ENCODE results near the gene ARMH2.

The ARMH2 gene

DNA sequence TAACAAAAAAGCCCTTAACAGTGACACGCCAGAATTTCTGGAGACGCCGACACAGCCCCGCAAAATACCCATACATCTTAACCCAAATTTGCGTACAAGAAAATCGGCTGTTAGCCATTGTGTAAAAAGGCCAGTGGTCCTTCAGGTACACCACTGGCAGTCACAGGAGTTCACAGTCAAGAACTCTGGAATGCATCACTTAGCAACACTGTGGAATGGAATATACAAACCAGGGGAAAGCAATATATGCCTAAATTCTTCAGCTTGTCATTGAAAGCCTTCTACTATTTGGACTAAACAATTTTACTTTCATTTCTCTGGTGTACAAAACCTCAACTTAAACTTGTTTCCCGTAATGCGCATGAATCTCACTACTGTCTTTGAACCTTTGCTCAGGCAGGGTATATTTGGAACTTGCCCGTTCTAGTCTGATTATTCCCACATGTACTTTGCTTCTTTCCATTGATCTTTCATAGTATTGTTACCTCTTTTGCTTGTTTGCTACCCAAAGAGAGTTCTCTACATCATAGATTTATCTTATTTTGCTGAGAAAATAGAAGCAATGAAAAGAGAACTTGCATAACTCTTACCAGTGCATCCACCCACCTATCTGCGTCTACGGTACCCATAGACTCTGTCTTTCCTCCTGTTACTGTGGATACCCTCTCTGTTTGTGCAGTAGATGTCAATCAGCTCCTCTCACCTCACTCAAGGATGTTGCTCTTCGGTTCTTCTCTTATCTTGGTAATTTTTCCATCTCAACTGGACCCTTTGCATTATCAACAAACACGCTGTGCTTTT lies at the start of gene ARMH2:
ARMH2 (minus strand) TSS at position 178 of the 801 bp plus-strand sequence; CDS start at position 118, 60 bp downstream.
- in situ Hi-C loops (cut with HindIII; ENCODE audit: low sequenced_read_pairs) = no loop called here

DNA sequence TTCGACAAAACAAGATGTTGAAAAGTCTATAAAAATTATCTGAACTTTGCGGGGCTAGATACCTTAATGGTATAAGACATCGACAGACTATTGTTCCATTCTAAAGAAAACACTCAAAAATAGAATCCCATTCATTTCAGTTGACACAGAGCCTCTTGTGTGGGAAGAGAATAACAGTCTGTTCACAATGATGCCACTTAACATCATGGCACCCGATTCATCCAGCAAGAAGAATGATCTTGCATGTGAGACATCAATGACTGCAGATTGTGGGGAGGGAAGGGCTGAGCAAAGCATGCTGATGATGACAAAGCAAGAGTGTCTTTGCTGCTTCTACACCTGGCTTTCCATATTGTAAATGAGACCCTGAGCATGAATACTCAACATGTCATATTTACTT lies 49.7 kb upstream of the ARMH2 start:
- in situ Hi-C loops (cut with HindIII; ENCODE audit: low sequenced_read_pairs) = loop anchor here (10.0 kb wide), 1 partner anchor 64 kb away; no protein-coding TSS in a partner anchor

DNA sequence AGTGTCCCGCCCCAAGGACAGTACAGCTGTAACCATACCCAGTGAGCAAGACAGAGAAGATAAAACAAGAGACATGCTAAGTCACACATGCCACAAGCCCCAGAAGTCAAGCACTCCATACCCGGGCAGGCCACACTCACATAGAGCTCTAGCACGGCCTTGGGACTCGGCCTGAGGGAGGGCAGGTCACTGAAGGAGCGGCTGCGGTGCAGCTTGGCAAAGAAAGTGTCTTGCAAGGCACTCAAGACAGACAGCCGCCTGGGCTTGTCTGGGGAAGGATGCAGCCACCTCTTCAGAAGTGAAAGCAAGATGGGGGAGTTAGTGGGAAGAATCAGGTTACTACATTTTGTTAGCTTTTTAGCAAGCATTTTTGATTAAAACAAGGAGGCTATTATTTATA lies 48.7 kb upstream of the ARMH2 start:
- in situ Hi-C loops (cut with HindIII; ENCODE audit: low sequenced_read_pairs) = loop anchor here (10.0 kb wide), 1 partner anchor 63 kb away; no protein-coding TSS in a partner anchor

DNA sequence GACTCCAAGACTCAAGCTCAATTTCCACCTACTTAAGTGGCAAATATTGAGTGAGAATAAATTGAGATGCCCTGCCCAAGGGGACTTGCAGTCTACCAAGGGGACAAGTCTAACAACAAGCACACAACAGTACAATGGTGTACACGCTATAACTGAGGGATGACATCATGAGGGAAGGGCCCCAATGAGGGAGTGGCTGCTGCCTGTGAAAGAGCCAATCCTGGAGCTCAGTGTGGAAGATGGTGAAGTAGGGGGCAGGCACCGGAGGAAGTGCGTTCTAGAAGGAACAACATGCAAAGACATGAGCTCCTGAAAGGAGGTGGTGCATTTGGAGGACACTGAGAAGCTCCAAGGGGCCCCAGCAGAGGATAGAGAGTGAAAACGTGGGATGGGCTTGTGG lies 46.9 kb upstream of the ARMH2 start:
- in situ Hi-C loops (cut with HindIII; ENCODE audit: low sequenced_read_pairs) = loop anchor here (10.0 kb wide), 1 partner anchor 61 kb away; no protein-coding TSS in a partner anchor

DNA sequence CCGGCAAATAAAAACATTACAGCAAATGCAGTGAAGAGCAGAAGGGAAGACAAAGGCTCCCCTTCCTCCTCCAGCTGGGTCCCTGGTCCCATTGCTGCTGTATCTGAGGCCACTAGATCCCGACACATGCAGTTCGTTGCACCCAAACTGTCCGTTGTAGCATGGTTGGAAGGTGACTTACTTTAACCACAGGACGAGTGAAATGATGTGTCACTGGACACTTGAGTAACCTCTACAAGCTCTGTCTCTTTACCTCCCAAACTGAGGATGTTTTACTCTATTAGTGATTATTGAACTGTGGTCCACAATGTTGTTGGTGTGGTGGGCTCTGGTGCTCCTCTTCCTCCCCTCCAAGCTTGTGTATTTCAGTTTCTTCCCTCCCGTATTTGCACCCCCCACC lies 46.2 kb upstream of the ARMH2 start:
- in situ Hi-C loops (cut with HindIII; ENCODE audit: low sequenced_read_pairs) = loop anchor here (10.0 kb wide), 1 partner anchor 60 kb away; no protein-coding TSS in a partner anchor

DNA sequence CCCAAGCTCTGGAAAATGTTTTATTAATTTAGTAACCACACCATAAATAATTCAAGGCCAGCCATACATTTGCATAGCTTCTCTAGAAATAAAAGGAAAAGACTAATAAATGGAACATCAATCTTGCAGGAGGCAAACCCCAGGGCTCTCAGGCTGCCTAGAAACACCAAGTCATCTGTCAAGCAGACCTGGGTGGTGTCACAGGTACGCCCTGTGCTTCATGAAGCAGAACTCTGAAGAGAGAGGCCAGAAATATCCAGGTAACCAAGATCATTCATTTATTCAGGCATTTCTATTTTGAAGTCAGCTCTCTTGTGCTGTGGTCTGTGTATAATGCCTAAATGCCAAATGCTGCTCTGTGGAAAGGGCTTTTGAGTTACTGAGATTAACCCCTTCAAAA lies 45.3 kb upstream of the ARMH2 start:
- in situ Hi-C loops (cut with HindIII; ENCODE audit: low sequenced_read_pairs) = loop anchor here (10.0 kb wide), 1 partner anchor 59 kb away; no protein-coding TSS in a partner anchor

DNA sequence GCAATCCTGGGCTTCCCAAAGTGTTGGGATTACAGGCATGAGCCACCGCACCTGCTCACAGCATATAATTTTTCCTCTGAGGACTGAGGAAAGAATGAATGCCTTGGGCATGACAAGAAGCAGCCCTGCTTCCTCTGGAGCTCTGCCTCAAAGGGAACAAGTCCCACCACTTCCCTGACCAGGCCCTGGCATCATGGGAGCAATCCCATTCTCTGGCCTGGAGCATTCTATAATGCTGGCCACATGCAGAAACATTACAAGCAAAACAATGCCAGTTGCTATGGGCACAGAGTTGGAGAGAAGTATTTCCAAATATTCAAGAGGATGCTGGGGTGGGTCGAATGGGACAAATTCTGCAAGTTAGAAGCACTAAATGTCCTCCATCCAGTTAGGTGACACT lies 41.5 kb upstream of the ARMH2 start:
- in situ Hi-C loops (cut with HindIII; ENCODE audit: low sequenced_read_pairs) = loop anchor here (10.0 kb wide), 1 partner anchor 55 kb away; no protein-coding TSS in a partner anchor

DNA sequence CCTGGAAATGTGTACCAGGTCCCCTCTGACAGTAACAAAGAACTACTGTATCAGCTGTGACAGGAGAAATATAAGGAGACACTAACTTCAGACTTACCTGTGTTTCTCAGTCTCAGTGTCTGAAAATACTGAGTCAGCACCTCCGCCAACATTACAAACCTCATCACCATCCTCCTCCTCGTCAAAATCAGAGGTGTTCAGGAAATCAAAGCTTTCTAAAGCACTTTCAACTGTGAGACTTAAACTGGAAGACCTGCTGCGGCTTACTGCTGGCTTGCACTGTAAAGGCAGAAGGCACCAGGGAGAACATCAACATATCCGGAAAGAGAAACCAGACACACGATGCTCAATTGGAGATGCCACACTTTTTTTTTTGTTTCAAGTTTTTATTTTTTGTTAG lies 40.3 kb upstream of the ARMH2 start:
- in situ Hi-C loops (cut with HindIII; ENCODE audit: low sequenced_read_pairs) = no loop called here

DNA sequence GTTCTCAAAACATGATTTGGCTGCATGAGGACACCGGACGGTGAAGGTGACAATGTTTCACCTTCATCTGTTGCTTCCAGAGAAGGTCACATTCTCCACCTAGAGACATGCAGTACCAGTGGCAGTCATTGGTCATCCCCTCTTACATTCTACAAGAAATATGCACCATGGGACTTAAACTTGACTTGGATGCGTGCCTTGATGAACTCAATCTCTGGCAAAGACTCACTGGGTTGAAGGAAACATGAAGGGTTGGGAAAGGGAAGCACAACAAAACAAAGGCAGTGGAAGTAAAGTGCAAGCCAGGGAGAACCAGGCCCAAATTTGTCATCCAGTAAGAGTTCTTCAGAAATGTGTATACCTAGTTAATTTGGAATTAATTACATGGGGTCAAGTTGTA lies 39.4 kb upstream of the ARMH2 start:
- in situ Hi-C loops (cut with HindIII; ENCODE audit: low sequenced_read_pairs) = no loop called here

DNA sequence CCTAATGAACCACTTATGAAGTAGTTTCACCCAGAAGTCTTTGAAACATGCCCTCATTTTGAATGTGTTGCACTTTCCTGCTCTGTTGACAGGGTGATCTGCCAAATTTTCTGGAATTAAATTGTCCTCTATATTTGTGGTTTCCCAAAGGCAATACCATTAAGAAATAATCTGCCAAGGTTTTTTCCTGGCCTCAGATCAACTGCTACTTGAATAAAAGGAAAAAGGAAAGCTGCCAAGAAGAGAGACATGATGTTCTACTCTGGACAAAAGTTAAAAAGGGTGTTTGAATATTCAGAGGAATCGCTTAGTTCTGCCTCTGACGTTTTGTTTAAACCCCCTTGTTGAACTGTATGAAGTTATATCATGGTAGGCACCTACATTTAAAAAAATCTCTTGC lies 37.4 kb upstream of the ARMH2 start:
- in situ Hi-C loops (cut with HindIII; ENCODE audit: low sequenced_read_pairs) = no loop called here

DNA sequence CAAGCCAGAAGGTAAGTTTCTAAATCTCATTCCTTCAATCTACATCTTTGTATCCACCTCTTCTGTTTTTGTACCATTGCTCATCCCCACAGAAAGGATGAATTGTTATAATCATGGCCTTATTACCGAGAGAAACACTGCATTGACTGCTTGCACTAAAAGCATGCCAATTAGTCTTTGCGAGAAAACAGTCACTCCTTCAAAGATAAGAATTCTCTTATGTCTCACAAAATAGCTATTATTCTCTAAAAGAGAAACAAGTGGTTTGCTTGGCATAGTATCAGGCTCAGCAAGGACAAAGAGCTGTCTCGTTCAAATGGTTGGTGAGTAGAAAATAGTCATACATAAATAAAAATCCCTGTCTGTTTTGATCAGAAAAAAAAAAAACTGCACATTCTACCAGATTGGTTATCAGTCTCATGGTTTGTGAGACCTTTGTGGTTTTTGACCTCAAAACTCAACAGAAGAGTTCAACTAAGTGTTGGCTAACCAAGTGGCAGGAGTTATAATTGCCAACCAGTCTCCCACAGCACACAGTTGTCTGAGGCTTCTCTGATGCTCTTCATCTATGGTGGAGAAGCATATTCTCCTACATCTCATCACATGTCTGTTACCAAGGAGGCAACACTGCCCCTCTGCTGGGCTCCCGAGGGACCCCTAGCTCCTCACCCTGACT lies 35.1 kb upstream of the ARMH2 start:
- in situ Hi-C loops (cut with HindIII; ENCODE audit: low sequenced_read_pairs) = no loop called here

DNA sequence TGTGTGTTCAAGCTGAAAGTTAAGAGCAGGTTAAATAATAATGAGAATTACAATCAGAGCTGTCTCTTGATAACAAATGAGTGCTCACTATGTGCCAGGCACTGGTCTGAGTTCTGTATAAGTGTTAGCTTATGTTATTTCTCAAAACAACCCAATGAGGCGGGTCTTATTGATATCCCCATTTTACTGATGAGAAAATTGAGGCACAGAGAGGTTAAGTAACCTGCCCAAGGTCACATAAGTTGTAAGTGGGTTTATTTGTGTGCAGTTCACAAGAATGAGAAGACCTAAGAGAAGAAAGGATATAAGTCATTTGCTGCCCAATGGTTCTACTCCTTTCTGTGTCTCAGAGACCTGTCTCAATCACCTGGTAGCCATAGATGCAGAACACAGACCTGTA lies 34.1 kb upstream of the ARMH2 start:
- in situ Hi-C loops (cut with HindIII; ENCODE audit: low sequenced_read_pairs) = no loop called here

DNA sequence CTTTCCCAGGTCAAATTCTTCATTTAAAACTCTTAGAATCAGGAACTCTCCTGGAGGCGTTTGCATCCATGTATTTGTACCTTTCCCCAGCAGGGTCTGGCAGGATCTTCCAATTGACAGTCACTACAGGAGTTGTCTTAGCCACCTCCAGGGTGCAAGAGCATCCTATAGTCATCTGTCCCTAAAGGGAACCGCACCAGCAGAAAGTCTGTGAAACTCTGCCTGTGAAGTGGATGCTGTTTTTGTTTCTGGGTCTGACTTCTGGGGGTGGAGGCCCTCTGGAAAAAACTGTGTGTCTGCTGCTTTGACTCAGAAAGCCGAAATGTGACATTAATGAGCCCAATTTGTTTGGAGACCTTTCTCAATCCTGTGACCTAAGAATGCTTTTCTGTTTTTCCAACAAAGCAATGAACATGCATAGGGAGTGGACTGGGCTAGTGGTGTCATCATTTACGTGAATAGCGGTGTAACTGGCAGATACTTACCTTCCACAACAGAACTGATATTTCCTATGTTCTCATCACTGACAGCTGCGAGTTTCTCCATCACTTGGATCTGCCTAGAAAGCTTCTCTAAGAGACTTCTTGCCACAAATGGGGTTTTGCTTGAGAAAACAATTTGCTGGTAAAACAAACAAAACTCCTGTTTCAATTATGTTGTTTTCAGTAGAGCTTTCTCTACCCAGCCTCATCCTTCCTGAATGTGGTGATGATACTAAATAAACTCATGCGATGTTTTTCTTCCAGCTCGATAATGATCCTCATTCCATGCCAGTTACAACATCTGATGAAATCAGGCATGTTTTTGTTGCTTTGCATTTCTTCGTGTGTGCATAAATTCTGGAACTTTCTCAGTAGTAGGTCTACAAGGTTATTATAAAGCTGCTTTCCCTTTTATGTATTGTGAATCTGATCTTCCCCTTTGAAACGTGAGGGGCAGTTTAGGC lies 33.3 kb upstream of the ARMH2 start:
- in situ Hi-C loops (cut with HindIII; ENCODE audit: low sequenced_read_pairs) = no loop called here

DNA sequence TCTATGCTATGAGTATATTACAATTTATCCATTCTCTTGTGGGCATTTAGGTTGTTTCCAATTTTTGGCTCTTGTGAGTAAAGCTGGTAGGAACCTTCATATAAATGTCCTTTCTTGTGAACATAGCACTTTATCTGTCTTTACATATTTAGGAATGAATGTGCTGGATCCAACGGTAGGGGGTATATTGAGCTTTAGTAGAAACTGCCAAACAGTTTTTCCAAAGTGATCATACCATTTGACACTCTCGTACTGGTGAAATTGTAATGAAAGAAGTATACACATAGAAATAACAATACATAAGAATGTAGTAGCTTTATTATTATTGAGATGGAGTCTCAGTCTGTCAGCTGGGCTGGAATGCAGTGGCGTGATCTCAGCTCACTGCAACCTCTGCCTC lies 30.9 kb upstream of the ARMH2 start:
- in situ Hi-C loops (cut with HindIII; ENCODE audit: low sequenced_read_pairs) = no loop called here

DNA sequence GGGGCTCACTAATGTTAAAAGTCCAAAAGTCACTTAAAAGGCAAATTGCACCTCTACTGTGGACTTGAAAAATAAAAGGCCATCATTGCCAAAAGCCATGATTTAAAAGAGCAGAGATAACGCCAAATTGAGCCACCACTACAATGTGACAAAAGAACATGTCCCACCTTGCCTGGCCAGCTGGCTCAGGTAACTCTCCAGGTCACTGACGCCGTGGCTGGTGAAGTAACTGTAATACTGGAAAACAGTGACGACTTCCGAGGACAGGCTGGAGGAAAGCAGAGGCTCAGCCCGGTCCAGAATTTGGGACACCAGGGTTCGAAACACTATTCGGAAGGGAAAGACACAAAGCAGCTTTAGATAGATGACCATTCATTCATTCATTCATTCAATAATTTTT lies 29.3 kb upstream of the ARMH2 start:
- in situ Hi-C loops (cut with HindIII; ENCODE audit: low sequenced_read_pairs) = no loop called here

DNA sequence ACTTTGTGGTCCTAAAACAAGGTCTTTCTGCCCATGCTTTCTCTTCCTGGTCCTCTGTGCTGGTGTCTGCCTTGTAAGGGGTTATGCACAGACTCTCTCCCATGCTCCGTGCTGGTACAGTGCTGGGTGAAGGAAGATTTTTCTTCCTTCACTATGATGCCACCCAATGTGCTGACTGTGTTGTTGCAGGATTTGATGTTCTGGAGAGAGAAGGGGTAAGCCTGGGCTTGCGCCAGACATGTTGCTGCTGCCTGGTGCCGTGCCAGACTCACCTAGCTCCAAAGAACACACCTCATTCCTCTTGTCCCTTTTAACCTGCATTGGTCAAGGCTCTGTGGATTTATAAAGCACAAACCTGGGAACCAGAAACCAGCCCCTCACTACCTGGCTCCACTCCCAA lies 28.4 kb upstream of the ARMH2 start:
- in situ Hi-C loops (cut with HindIII; ENCODE audit: low sequenced_read_pairs) = no loop called here

DNA sequence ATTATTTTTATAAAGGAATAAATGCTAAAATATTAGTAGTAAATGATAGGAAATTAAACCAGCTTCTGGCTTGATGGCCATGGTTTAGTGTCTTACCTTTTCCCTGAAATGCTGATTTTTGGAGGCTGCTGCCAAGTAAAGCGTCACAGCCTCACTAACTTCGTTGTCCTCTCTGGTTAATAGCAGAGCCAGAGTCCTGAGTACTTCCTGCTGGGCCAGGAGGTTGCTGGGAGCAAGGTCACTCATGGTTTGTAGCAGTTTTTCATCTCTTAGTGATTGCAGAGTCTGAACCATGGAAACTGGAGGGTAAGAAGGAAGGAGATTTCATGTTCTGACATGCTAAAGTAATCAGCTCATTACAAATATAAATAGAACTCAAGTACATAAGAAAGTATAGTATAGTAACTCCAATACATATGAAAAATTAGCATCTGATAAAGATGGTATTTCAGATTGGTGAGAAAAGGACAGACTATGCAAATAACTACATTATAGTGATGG lies 26.5 kb upstream of the ARMH2 start:
- in situ Hi-C loops (cut with HindIII; ENCODE audit: low sequenced_read_pairs) = no loop called here

DNA sequence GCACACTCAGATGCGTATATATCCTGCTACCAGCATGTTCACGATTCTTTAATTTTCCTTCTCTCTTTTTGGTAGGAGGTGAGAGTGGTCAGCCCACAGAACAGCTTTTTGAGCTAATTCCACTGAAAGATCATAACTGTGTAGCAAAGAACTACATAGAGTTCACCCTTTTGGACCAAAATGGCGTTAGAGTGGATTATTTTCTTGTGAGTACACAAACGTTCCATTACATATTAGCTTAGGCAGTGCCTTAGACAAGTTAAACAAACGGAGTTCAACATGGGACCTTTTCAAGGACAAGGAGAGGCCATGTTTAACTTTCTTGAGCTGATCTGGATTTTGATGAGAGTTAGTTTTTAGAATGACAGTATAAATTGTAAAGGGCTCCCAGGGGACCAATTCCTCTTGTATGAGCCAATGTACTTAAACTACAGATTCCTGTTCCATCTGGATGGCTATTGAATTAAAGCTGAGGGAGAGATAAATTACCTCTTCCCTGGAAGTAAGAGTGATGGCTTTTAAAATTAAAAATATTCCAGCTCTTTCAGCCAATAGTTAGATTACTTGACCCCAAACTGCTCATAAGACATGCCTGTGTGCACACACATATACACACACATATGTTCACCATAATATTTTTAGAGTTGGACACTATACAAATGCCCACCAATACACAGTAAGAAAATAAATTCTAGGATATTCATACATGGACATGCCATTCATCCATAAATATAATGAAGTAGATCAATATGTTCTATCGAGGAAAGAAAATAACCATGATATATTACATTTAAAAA lies 25.6 kb upstream of the ARMH2 start:
- in situ Hi-C loops (cut with HindIII; ENCODE audit: low sequenced_read_pairs) = no loop called here

DNA sequence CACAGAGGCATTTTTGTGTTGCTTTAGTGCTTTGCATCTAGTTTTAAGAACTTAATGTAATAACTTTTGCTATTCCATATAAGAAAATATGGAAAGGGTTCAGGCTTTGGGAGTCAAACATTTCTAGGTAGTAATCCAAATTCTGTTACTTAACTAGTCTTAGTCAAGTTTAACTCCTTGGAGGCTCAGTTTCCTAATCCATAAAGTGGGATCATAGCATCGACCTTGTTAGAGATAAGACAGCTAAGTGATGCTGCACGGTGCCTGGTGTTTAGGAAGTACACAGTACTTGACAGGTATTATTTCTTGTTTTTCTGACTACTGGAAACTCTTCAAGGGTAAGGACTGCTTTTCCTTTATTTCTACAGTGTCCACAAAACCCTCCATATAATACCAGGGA lies 24.5 kb upstream of the ARMH2 start:
- in situ Hi-C loops (cut with HindIII; ENCODE audit: low sequenced_read_pairs) = no loop called here

DNA sequence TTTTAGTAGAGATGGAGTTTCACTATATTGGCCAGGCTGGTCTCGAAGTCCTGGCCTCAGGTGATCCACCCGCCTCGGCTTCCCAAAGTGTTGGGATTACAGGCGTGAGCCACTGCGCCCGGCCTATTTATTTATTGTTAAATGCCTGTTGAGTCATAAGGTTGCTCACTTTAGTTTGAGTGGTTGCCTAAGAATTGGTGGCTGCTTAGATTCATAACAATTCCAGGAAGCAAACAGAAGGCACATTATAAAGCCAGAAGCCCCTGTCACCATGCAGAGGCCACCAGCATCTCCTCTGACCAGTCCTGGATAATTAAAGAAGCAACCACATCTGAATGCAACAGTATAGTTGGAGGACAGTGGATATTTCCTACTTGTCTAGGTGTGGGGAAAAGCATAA lies 24.0 kb upstream of the ARMH2 start:
- in situ Hi-C loops (cut with HindIII; ENCODE audit: low sequenced_read_pairs) = no loop called here
